Activated CD4-positive, alpha-beta T cell treated with anti-CD3 and anti-CD28 coated beads for 4 hours (primary cell): ENCODE data around the gene CRACDL.

ENCODE experiments used
- DNase-seq, 2 donors: peaks; one replicate each; pipeline ENCODE4 v3.0.0-alpha.2; 2020

The CRACDL gene

DNA sequence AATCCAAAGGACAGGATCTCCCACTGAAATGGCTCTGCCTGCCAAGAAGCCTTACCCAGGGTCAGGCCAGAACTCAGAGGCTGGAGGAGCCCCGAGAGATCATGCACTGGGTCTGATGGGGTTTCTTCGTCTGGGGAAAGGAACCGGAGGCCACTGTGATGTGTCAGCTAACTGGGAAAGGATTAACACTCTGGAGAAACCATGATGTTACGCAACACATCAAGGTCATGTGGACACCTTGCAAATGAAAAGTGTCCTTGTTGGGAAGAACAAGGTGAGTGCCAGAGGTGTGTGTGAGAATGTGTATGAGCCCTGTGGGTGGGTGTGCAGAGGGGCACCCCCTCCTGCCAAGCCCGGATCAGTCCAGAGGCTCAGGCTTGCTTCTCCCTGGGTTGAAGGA lies 86.9 kb downstream of the CRACDL start:
- DNase-seq, result no peak

DNA sequence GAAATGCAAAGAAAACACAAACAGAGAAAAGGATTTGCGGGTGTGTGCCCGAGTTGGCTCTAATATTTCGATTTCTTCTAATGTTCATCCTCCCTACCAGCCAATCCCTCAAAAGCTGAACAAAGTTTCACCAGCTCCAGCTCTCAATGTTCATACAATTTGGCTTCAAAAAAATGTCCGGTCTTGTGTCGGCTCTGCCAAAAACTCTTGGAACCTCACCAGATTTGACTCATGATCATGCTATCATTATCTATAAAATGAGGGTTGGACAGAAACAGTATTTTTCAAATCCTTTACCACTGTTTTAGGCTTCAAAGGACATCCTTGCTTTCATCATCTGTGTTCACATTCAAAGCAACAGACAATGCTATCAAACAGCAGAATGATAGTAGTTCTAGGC lies 88.2 kb downstream of the CRACDL start:
- no peak for DNase-seq

DNA sequence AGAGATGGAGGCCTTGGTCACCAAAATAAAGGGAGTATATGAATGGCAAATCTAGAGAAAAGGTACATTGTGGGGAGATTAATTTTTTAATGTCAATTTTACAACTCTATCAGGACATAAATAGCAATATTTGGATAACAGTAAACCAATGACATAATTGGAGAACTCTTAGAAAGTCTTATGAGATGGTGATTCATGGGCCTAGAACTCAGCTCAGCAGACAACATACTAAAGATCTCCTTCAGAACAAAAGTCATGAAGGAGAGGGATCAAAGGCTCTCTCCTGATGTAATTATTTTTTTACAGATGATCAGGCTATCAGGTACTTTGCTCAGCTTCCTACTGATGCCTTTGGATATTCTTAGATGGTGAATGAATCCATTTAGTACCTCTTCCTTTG lies 90.0 kb downstream of the CRACDL start:
- DNase-seq, result no peak

DNA sequence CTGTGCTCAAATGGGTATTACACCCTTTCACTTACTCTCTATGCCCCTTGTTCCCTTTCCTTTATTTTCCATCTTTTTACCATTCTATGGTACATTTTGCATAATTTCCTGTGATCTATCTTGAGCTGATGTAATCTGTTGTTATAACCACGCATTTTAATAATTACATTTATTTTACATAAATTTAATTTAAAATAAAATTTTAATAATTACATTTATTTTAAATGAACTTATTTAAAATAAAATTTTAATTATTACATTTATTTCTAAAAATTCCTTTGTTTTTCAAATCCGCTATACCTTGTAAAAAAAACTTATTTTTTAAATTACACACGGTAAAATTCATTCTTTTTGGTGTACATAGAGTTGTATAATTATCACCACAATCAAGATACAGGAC lies 93.9 kb downstream of the CRACDL start:
- no peak for DNase-seq

DNA sequence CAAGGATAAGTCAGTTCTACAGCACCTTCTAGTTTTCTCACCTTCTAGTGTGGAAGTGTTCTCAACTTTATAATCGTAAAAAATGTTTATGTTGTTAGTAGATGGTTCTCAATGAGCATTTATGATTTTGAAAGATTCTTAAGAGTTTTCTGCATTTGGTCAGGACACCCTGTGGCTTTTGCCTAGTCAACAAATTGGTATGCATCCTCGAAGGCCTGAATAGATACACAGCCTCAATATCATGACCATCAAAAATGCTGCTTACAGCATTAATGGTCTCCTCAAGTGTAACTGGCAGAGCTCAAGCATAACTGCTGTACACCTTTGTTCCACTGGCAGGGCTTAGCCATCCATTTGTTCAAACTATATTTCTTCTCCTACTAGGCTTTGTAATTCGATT lies 96.7 kb downstream of the CRACDL start:
- DNase-seq, result no peak

DNA sequence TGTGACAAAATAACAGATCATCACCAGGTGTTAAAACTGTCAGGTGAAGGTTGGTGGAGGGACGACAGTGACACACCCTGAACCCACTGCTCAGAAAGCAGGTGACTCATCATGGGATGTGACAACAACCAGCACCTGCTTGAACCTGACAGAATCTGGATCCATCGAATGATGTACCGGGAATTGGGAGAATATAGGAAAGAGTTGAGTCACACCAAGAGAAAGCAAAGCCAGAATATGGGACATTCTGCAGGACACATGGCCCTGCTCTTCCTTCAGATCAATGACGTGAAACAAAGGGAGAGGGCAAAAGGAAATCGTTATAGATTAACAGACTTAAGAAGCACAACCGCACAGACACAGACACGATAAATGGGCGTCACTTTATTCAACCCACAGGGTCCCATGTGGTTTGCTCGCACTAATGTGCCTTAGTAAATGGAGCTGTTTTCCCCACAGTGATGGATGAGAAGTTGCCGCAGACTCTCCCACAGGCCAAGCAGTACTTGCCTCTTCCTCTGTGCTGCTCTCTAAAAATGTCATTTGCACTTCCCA lies 100.1 kb downstream of the CRACDL start:
- peak; percentile 47 to 50 for DNase-seq

DNA sequence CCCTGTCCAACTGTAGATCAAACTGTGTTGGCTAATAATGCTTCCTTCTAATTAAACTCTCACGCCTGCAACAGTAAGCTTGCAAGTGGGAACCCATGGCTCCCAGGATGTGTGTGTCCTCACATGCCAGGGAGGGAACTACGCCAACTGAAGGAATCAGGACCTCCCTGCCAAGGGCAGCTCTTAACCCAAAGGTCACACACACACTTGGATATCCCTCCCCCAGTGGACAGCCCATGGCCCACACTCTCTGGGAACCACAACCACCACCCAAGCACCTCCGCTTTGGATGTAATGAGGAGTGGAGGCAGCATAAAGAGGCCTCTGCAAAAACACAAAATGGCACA lies 102.1 kb downstream of the CRACDL start:
- no peak for DNase-seq

DNA sequence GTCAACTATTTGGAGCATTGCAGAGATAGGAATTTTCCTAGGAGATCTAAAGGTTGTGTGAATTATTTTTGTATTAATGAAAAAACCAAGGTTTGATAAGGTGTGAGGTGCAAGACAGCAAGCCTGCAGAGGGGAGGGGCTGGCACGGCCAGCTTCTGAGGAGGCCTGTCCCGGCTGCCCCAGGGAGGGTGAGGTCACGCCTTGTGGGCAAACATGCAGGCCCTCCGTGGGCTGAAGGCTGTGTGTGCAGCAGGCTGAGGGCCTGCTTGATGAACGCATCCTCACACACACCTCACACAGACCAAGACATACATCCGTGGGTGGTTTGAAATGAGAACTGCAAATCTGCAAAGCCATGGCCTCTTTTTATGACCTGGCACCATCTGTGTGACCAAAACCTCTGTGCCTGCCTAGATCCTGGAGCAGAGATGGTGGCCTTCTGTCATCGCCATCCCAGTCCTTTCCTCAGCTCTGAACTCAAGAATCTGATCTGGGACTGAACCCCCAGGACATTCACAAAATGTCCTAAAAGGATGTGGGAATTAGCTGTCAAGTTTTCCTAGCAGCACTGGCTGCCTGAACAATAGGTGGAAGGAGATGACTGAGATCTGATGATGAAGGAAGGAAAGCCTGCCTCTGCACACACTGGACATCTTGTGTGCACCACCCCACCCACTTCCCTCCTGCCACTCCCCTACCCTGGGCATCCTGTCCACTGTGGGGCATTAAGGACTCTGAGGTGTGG lies 102.7 kb downstream of the CRACDL start:
- no peak for DNase-seq

DNA sequence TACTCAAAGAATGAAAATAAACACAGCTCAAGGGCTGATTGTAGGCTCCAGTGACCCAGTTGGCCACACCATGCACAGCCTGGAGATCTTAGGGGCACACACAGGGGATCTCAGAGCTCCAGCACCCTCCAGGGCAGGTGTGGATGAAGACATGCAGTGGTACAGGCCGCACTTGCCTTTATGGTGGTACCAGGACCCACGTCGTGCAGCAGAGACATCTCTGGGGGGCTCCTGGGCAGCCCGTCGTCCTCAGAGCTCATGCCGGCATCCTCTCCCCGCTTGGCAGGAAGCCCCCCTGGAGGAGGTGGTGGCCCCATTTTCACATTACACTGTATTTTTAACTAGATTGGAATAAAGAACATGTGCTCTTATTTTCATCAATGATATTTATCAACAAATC lies 103.9 kb downstream of the CRACDL start:
- no peak for DNase-seq

DNA sequence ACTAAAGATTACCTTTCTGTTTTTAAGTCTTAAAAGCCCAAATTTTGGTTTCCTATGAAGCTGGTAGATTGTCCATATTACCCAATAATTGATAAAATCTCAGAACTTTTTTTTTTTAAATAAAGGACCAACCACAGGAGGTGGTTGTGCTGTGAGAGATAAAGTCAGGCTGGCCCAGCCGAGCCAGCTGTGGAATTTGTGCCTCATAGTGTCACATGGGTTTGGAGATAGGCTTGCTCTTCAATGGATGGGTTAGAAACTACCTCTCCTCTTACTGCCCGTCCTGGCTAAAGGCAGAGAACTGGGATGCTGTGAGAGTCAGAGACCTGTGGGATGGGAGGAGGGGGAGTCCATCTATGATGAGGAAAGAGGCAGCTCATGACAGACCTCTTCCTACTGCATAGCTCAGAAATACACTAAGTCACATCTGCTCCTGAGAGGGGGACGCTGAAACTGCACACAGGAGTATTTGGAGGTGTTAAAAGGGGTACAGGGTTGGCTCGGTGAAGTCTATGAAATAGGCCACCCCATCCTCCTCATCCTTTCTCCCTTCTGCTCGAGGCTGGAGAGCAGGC lies 105.4 kb downstream of the CRACDL start:
- DNase-seq, result no peak

DNA sequence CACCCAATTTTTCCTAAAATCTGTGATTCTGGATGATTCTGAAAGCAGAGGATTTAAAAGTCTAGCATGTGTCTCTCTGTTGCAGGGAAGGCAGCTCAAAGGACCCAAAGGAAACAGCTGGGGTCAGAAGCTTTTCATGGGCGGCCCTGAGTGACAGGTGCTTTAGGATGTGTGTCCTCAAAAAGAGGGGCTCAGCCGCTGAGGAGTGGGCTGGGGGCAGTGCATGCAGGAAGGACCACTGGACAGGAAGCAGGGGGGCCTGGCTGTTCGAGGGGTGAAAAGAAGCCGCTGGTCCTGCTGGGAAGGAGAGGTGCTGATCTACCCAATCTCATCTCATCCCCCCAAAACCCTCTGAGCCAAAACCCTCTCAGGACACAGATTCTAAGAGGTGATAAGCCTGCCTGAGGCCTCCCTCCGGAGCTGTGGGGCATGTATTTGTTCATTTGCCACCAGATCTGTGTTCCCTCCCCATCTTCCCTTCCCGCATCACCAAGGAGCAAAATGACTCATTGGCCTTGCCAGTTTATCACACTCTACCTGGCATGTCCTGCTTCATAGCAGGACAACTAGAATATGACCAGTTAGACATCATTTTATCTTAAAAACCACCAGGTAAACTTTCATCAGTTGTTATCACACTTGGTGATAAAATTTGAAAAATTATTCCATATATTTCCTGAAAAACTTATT lies 106.3 kb downstream of the CRACDL start:
- DNase-seq, result no peak

DNA sequence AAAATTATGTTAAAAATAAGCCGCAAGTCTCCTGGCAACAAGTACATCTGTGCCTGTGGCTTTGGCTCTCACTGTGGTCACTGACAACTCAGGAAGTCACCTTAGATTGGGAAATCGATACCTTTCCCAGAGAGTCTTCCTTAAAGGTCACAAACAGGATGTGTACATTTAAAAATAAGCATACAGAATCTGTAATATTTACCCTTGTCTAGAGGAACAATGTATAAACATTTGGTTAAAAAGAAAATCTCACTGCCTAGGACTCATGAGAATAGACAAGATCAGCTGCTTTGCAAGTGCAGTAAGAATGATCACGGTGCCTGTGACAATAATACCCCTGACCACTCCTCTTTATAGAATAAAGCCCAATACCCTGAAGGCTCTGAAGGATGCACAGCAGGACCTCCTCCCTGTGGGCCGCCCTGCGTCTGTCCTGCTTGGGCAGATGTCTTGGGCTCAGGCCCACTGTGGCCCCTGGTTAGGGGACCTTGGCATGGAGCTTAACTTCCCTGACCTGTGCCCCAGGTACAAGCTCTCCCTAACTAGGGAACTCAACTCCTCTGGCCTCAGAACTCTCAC lies 107.1 kb downstream of the CRACDL start:
- no peak for DNase-seq

DNA sequence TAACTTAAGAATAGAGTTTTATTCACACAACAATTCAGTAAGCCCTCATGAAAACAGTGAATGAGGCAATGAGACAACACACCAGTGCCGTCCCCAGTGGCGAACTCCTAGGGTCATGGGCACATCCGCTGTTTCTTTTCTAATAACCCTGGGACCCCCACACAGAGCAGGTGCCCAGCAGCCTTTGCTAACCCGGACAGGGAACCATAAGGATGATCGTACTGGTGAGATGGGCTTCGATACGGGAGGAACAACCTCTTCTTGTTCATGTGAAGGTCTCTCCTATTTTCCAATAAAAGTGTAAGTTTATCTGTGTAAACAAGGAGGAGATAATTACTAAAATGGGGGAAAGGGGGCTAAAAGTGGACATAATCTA lies 107.7 kb downstream of the CRACDL start:
- DNase-seq, result no peak

DNA sequence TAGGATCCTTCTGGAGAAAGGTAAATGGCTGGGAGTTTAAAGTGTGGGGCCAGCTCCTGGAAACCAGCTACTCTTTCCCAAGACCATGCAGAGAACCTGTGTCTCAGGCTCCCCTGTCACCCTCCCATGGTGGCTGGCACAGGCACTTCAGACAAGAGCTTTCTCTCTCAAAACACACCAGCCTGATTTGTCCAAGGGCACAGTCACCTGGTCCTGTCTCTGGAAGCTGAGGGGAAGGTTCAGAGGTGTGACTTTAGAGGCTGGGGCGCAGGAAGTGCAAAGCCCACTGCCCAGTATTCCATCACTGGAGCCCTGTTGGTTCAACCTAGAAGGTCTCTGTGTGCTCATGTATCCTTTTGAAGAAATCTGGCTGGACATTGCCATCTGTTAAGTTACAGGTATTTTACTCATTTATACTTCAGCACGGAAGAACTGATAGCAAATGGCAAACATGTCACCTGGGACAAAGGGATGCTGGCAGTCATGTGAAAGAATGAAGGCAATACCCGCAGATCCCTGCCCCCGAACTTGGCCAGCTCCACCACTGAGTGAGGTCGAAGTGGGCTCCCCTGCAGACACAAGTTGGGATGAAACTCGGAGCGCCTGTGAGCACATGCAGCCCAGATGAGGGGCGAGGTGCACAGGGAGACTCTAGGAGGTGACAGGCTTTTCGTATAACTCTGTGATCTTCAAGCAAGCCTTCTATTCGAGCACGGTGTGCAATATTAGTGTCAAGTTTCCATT lies 108.2 kb downstream of the CRACDL start:
- DNase-seq, result no peak

DNA sequence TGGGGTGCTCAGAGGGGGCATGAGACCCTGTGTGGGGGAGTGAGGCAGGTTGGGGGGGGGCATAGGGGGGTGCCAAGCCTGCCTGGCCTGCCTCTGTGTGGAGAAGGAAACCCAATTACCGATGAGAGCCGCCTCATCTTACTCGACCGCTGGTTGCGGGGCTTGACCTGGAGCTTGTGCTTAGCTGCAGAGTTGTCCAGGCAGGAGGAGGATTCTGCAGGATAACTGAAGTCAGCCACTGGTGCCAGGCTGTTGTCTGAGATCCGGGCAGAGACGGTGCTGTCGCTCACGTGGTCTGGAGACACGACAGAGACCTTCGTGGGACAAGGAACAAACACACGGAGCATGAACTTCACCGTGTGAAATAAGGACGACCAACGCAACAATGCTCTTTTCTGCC lies 109.2 kb downstream of the CRACDL start:
- no peak for DNase-seq

DNA sequence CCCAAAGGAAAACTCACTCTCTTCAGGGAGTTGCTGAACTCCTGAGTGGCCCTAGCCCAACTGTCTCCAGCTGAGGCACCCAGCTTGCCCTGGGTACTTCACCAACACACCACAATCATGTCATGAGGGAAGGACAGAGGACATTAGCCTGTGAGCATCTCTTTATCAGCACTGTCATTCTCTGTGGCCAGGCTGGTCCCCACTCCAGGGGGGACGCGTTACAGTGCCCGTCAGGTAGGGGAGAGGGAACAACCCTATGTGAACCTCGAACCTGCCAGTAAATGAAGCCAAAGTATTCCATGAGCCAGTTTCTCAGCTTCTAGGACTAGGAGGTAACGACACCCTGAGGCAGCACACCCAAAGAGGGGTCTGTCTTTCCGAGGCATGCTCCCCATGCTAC lies 110.2 kb downstream of the CRACDL start:
- no peak for DNase-seq

DNA sequence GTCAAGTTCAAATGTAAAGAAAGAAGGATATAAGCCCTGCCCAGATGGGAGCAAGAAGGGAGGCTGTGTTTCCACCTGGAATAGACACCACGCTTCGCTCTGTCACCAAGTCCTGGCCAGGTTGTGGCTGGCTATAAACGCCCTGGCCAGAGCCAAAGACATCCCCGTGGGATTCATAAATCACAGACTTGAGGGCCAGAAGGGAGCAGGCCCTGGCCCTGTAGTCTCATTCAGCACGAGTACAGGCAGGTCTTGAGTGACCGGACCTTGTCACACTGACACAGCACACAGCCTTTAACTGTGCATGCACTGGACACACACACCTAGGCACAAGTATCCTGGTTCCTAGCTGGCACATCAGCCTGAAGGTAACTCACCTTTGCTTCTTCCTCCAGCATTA lies 110.6 kb downstream of the CRACDL start:
- DNase-seq, result no peak

DNA sequence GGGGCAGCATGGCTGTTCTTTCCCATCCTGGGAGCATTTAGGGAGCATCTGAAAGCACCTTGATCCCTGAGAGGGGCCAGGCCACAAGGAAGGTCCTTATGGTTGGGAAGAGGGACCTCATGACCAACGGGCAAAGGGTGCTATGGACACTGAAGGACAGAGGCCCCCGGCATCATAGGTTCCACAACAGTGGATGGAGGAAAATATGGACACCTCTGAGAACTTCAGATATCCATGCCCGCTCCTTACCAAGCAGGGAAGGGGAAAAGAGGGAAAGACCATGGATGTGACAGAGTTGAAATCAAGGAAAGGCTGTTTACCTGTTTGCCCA lies 111.0 kb downstream of the CRACDL start:
- DNase-seq, result no peak

DNA sequence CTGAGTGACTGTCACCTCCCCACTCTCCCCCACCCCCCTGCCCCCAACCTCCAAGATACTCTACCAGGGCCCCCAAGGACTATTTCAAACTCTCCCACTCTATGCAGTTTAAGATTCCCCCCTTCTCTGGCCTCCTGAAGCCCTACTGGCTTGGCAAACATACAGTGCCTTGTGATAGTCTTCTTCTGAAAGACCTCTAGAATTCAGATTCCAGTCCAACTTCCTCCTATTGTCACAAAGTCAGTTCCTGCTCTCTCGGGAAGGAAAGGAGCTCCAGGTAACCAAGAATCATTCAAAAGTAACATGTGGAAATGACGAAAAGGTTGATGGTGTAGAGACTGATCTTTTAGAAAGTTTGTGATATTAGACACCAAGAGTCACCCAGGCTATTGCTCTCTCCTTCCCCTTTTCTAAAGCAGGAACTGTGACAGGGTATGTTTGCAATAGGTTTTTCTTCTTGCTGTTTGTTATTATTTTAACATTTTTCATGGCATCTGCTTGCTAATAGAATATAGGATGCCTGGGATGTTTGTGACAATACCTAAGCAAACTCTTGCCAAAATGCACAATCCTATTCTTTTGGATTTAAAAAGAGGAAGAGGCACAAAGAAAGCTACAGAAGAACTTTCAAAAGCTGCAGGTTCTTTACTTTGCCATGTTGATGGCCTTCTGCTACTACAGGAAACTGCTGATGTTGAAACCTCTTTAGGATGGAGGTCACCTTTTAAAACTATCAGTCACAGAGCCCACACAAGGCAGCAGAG lies 111.6 kb downstream of the CRACDL start:
- no peak for DNase-seq

DNA sequence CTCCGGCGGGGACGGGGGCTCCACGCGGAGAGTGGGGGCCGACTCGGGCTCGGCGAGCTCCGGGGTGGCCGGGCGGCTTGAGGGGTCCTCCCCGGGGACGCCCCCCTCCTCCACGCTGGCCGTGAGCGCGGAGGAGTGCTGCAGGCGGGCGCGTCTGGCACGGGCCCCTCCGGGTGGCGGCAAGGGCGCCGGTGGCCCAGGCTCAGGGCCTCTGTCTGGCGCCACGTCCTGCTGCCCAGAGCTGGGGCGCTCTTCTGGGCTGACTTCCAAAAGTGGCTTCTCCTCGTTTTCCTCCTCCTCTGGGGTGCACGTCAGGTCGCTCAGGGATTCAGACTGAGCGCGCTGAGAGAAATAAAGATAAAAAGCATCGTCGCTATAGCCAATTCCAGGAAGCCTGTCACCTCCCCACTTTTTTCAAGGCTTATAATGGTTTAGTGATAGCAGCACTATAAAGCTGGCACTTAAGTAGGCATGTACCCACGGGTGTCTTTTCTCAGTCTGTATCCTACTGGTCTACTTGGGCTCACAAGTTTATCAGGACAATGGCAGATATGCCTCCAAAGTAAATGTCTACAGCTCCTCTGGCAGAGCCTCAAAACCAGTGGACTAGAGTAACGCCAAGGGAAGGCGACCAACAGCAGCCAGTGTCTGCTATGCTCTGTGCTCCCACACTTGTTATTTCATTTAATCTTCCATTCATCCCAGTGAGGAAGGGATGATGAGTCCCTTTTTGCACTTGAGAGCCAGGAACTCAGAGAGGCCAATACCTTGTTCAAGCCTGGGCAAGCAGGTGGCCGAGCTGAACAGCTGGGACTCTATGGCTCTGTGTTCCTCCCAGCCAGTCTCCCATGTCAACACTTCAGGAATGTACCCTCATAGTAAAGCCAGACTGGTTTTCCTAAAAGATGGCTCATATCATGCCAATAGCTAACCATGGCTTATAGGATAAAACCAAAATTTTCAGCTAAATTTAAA lies 112.5 kb downstream of the CRACDL start:
- no peak for DNase-seq
